DND-41 (cell line): Measurements from ENCODE around the gene WBP11.
A peak's percentile ranks its signal among the peaks of the same experiment; 100 is the strongest.

Experiments
- ATAC-seq: fragments of 200-7000 bp; cut with Tn5 transposase; 3 replicates; pipeline ENCODE4 v1.9.1; 2021; ENCODE audit warnings: low read depth; ENCODE audit not compliant: insufficient read depth
- DNase-seq: peaks from one replicate; pipeline ENCODE4 v3.0.0-alpha.2; 2020
- H2AFZ ChIP-seq: 2 replicates; pipeline ENCODE4 v1.6.0; 2012; ENCODE audit warnings: low read depth, low read length
- H3K27ac ChIP-seq: 2 replicates; pipeline ENCODE4 v1.5.1; 2012; ENCODE audit warnings: low read length, inconsistent platforms
- H3K27me3 ChIP-seq: fragments of 200-600 bp; sonication (generic); 2 replicates; pipeline ENCODE4 v1.6.0; 2012; ENCODE audit warnings: low read length, mild to moderate bottlenecking, inconsistent platforms; ENCODE audit not compliant: insufficient read depth, poor library complexity
- H3K36me3 ChIP-seq: 2 replicates; pipeline ENCODE4 v1.5.1; 2012; ENCODE audit warnings: low read length, inconsistent platforms; ENCODE audit not compliant: insufficient read depth
- H3K4me1 ChIP-seq: 2 replicates; pipeline ENCODE4 v1.5.1; 2012; ENCODE audit warnings: mild to moderate bottlenecking, low read length; ENCODE audit not compliant: insufficient read depth
- H3K4me2 ChIP-seq: 2 replicates; pipeline ENCODE4 v1.6.0; 2012; ENCODE audit warnings: mild to moderate bottlenecking, moderate library complexity, low read length, inconsistent platforms; ENCODE audit not compliant: insufficient read depth
- H3K4me3 ChIP-seq, 2 experiments: fragments of 200-600 bp in 1 of 2; shearing (Covaris generic) in 1 of 2; 2 replicates each; pipeline ENCODE4 v1.5.1; 2012 to 2016; ENCODE audit warnings: inconsistent platforms in 2 of 2, low read length in 2 of 2, mild to moderate bottlenecking in 2 of 2, low read depth in 1 of 2, moderate library complexity in 1 of 2
- H3K79me2 ChIP-seq: 2 replicates; pipeline ENCODE4 v1.6.0; 2012; ENCODE audit warnings: low read length, inconsistent platforms; ENCODE audit not compliant: insufficient read depth
- H3K9ac ChIP-seq: 2 replicates; pipeline ENCODE4 v1.6.0; 2012; ENCODE audit warnings: low read depth, mild to moderate bottlenecking, inconsistent platforms, low read length, moderate library complexity
- H3K9me3 ChIP-seq: 2 replicates; pipeline ENCODE4 v1.5.1; 2012; ENCODE audit warnings: low read length, moderate library complexity, mild to moderate bottlenecking, inconsistent platforms; ENCODE audit not compliant: insufficient read depth, severe bottlenecking
- H4K20me1 ChIP-seq: 2 replicates; pipeline ENCODE4 v1.6.0; 2012; ENCODE audit warnings: low read length; ENCODE audit not compliant: insufficient read depth
- CTCF ChIP-seq: IDR thresholded peaks from 2 replicates; pipeline ENCODE4 v1.5.1; 2012; ENCODE audit warnings: borderline replicate concordance, low read length, moderate library complexity, mild to moderate bottlenecking; ENCODE audit not compliant: poor library complexity, severe bottlenecking; ENCODE audit errors: extremely low read depth
- EZH2 ChIP-seq: IDR thresholded peaks from 3 replicates; pipeline ENCODE4 v1.6.1; 2012; ENCODE audit warnings: borderline replicate concordance, low read depth, mild to moderate bottlenecking, moderate library complexity, low read length, inconsistent platforms; ENCODE audit not compliant: severe bottlenecking

Gene WBP11

GRCh38 chr12:14771651-14772137 lies 31.6 kb downstream of the WBP11 start:
- Histone ChIP-seq H3K9ac (peak overlapping the region; percentile 75), H2AFZ (peak overlapping the region; percentile 65), H3K27ac (peak overlapping the region; percentile 91), H3K79me2 (peaks cover 25% of the 10 kb centered on the region), H3K4me1 (peaks cover 36% of the 10 kb centered on the region), H3K9me3 (no peaks in the 10 kb centered on the region), H3K36me3 (peaks cover 6% of the 10 kb centered on the region; the same call in 1 of the 2 replicates), H3K4me3 (peak overlapping the region; percentile 54 to 75; a peak in 3 of 4 replicates), H3K4me2 (peak overlapping the region; percentile 69), H4K20me1 (no peaks in the 10 kb centered on the region), H3K27me3 (no peaks in the 10 kb centered on the region)
- TF ChIP-seq EZH2 (no peak), CTCF (no peak)
- peak; percentile 41 for ATAC-seq
- DNase-seq: peak; percentile 71

GRCh38 chr12:14770496-14771461 lies 32.5 kb downstream of the WBP11 start:
- peak; percentile 67 for ATAC-seq
- H3K27ac ChIP-seq: peak overlapping the region; percentile 91
- TF ChIP-seq EZH2: no peak
- no peak for TF ChIP-seq CTCF
- peak overlapping the region; percentile 75 for H3K9ac ChIP-seq
- H3K79me2 ChIP-seq: peaks cover 25% of the 10 kb centered on the region
- no peaks in the 10 kb centered on the region for H3K27me3 ChIP-seq
- H3K36me3 ChIP-seq: peaks cover 6% of the 10 kb centered on the region; the same call in 1 of the 2 replicates
- DNase-seq: peak; percentile 94
- H3K9me3 ChIP-seq: no peaks in the 10 kb centered on the region
- H4K20me1 ChIP-seq: no peaks in the 10 kb centered on the region
- peak overlapping the region; percentile 69 for H2AFZ ChIP-seq
- peaks cover 38% of the 10 kb centered on the region for H3K4me1 ChIP-seq
- peak overlapping the region; percentile 69 for H3K4me2 ChIP-seq
- H3K4me3 ChIP-seq: peak overlapping the region; percentile 54 to 75

GRCh38 chr12:14769969-14770495 lies 33.2 kb downstream of the WBP11 start:
- no peaks in the 10 kb centered on the region for H4K20me1 ChIP-seq
- H3K79me2 ChIP-seq: peaks cover 25% of the 10 kb centered on the region
- peak overlapping the region; percentile 75 for H3K9ac ChIP-seq
- peak; percentile 68 for ATAC-seq
- peak overlapping the region; percentile 91 for H3K27ac ChIP-seq
- TF ChIP-seq CTCF: peak; percentile 79
- TF ChIP-seq EZH2: no peak
- no peaks in the 10 kb centered on the region for H3K9me3 ChIP-seq
- peaks cover 38% of the 10 kb centered on the region for H3K4me1 ChIP-seq
- peak overlapping the region; percentile 69 for H3K4me2 ChIP-seq
- peaks cover 12% of the 10 kb centered on the region; the same call in 1 of the 2 replicates for H3K36me3 ChIP-seq
- peak overlapping the region; percentile 54 to 75 for H3K4me3 ChIP-seq
- H2AFZ ChIP-seq: peak overlapping the region; percentile 69
- H3K27me3 ChIP-seq: no peaks in the 10 kb centered on the region
- DNase-seq: peak; percentile 78
